ENCODE measurements around the gene GALR1. TPM values are rescaled to one million over a fixed set of nuclear protein-coding genes. Genes with fewer than 3 reads are reported as not detected.
"Not testable (repeated sequence)": the region's sequence is repeated elsewhere in the genome, so short reads cannot be mapped to it uniquely, and the experiment has no call there.

The GALR1 gene
- total RNA-seq, 1 donor from 2014 or later = under 0.01 TPM

DNA sequence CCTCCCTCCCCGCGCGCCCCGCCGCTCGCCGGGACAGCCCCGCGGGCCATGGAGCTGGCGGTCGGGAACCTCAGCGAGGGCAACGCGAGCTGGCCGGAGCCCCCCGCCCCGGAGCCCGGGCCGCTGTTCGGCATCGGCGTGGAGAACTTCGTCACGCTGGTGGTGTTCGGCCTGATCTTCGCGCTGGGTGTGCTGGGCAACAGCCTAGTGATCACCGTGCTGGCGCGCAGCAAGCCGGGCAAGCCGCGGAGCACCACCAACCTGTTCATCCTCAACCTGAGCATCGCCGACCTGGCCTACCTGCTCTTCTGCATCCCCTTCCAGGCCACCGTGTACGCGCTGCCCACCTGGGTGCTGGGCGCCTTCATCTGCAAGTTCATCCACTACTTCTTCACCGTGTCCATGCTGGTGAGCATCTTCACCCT, 865 bp downstream of the GALR1 start:
- FAIRE-seq (no peak), DNase-seq (ENCODE audit: low spot score in 2 of 2) (peak in 1 of 2 donors; percentile 31)

DNA sequence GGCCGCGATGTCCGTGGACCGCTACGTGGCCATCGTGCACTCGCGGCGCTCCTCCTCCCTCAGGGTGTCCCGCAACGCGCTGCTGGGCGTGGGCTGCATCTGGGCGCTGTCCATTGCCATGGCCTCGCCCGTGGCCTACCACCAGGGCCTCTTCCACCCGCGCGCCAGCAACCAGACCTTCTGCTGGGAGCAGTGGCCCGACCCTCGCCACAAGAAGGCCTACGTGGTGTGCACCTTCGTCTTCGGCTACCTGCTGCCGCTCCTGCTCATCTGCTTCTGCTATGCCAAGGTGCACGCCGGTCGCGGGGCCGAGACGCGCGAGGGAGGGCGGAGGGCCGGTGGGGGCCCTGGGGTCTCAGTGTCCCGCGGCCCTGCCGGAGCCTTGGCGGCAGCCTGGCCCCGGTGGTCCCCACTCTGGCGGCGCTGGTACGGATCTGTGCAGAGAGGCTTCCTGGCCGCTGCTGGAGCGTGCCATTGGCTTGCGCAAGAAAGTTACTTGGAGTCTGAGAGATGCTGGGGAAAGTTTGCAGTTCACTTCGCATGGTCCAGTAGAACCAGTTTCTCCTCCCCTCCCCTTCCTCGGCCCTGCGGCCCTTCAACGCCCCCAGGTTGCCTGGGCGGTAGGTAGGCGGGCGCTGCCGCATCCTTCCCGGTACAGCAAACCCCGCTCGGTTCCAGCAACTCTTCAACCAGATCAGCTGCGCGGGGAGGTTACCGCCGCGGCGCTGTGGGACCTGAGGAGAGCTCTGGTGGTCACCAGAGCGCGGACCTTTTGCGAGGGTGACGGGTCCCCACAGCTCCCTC, 1.5 kb downstream of the GALR1 start:
- FAIRE-seq (no peak), DNase-seq (ENCODE audit: low spot score in 2 of 2) (no peak)

GRCh38 chr18:77251730-77252050, 2.0 kb downstream of the GALR1 start:
- DNase-seq (ENCODE audit: low spot score in 2 of 2) (no peak), FAIRE-seq (no peak)

DNA sequence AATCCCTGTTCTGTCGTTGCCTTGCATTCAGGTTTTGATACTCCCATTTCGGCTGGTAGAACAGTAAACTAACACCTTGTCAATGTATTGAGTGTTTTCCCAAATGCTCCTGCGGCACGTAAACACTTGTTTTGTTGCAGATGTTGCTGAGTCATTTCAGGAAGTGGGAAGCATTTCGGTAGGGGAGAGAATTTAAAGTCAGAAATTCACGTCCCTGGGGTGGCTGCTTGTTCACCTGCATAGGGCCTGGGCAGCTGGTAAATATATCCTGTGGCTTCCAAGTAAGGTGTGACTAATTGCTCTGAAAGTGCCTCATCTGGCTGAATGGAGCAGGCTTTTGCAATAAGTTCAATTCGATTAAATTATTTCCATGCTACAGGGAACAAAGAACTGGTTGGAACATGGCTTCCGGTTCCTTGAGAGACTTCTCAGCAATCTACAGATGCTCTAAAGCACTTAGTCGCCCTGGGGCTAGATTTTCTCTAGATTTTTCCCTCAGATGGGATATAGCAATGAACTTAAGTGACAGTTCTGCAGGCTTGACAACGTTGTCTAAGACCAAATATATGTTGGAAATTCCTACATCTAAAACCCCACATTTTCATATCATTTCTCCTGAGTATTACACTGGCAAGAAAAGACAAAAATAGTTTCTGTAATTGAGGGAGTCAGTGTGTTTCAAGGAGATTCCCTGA, 5.2 kb downstream of the GALR1 start:
- no peak for FAIRE-seq

DNA sequence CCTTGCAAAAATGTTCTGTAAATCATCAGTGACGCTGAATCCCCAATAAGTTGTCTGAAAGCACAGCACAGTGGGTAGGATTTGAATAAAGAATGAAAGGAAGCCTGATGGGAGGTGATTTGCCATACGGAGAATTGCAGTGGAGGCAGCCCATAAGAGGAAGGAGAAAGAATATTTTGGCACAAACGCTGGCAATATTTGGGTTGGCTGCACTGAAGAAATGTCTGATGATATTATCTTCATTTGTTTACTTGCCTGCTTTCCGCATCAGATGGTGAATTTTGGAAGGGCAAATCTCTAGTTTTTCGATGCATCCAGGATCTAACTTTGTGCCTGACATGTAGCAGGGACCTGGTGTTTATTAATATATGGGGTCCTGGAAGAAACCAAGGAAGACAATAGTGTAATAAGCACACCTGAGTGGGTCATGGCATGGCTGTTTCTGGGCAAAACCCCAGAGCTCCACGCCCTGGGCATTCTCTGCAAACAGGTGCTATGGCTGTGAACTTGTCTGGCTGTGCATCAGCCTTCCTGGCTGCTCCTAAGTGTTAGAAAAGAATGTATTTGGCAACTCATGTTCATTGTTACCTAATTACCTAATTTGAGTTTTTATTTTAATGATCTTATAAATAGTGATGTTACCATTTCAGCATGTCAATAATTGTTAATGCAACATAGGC, 5.9 kb downstream of the GALR1 start:
- DNase-seq (ENCODE audit: low spot score in 2 of 2) (no peak), FAIRE-seq (no peak)

More for the DNA sequence above, 5.2 kb downstream of the GALR1 start:
- DNase-seq (ENCODE audit: low spot score in 2 of 2) = no peak

GRCh38 chr18:77262643-77263465, 13.2 kb downstream of the GALR1 start:
- DNase-seq (ENCODE audit: low spot score in 2 of 2) (no peak), FAIRE-seq (no peak)

DNA sequence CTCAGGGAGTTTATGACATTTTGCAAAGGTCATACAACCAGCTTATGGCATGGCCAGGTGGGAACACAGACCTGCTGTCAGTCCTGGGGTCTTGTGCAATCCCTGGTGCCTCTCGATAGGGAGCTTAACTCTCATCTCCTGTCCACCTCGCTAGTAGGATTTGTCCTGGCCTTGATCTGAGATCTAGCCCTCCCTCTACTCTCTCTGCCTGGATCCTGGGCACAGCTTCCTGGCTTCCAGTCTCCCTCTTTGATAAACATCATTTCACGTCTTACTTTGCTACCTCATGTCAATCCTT, 13.8 kb downstream of the GALR1 start:
- no peak for DNase-seq (ENCODE audit: low spot score in 2 of 2)
- FAIRE-seq = no peak

DNA sequence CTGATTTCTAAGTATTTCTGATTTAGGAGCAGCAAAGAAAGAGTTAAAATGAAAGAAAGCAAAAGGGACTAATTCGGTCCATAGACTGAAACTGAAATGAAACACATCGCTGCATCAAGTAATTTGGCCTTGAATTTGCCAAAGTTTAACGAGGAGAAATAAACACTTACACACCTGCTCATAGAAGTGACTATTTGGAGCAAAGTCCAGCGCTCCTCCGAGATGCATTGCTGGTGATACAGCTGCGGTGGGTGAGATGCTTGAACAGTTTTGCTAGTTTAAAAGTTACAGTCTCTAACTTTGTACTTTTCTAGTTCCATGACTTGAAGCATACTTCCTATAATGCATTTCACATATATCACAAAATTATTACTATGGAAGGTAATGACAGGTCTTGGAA, 18.3 kb downstream of the GALR1 start:
- no peak for DNase-seq (ENCODE audit: low spot score in 2 of 2)
- no peak for FAIRE-seq

GRCh38 chr18:77268456-77268855, 18.8 kb downstream of the GALR1 start:
- DNase-seq (ENCODE audit: low spot score in 2 of 2) = no peak
- no peak for FAIRE-seq

- no peak for FAIRE-seq
- DNase-seq (ENCODE audit: low spot score in 2 of 2) = no peak
These were observed 22.2 kb downstream of the GALR1 start for GRCh38 chr18:77271576-77272481.

DNA sequence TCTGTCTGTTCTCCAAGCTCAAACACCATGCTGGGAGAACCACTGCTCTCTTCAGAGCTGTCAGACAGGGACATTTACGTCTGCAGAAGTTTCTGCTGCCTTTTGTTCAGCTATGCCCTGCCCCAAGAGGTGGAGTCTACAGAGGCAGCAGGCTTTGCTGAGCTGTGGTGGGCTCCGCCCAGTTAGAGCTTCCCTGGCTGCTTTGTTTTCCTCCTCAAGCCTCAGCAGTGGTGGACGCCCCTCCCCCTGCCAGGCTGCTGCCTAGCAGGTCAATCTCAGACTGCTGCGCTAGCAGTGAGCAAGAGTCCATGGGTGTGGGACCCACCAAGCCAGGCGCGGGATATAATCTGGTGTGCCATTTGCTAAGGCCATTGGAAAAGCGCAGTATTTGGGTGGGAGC, 41.2 kb downstream of the GALR1 start:
- DNase-seq (ENCODE audit: low spot score in 2 of 2); FAIRE-seq: not testable (repeated sequence)

- no peak for DNase-seq (ENCODE audit: low spot score in 2 of 2)
- FAIRE-seq = no peak
These were observed 48.5 kb downstream of the GALR1 start for GRCh38 chr18:77298172-77298571.

DNA sequence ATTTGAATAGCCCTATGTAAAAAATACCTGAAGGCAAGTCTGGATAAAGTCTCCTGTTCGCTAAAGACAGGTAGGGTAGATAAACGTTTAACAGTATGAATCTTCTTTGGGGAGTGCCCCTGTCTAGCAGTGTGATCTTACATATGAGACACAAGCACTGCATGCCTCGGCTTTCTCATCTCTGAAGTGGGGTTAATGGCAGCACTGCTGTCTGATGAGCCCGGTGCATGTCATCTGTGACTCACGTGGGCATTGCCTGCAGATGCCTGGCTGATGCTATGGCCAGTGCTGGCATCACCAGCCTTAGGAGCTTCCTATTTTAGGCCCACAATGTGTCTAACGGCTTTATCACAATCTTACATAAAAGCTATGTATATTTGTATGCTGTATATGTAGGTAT, 50.1 kb downstream of the GALR1 start:
- no peak for DNase-seq (ENCODE audit: low spot score in 2 of 2)
- FAIRE-seq = no peak

GRCh38 chr18:77300579-77300978, 50.9 kb downstream of the GALR1 start:
- no peak for FAIRE-seq

DNA sequence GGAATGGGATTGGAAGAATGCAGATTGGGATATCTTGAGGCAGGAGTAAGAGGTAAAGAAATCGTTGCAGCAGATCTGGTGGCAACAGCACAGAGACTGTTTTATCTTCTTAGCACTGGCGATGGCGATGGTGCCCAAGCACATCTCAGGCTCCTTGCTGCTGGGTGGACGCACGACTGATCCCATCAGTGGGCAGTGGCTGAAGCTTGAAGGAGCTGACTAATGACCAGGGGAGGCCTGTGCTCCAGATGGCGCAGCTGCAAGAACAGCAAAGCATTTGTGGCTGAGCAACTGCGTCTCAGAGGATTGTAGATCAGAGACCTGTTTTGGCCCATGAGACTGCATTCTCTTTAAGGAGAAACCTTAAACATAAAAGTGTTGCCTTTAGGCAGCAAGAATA, 54.6 kb downstream of the GALR1 start:
- DNase-seq (ENCODE audit: low spot score in 2 of 2) = no peak
- no peak for FAIRE-seq

More at GRCh38 chr18:77300579-77300978, 50.9 kb downstream of the GALR1 start:
- no peak for DNase-seq (ENCODE audit: low spot score in 2 of 2)

DNA sequence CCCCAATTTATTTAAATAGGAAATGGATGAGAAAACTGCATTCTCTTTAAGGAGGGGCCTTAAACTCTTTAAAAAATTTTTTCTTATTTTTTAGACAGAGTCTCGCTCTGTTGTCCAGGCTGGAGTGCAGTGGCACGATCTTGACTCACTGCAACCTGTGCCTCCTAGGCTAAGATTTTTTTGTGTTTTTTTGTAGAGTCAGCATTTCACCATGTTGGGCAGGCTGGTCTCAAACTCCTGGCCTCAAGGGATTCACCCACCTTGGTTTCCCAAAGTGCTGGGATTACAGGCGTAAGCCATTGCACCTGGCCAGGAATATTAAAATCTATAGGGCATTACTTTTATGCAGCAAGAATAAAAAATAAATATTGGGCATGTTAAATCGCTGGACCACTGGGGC, 56.0 kb downstream of the GALR1 start:
- DNase-seq (ENCODE audit: low spot score in 2 of 2) (no peak), FAIRE-seq (no peak)

DNA sequence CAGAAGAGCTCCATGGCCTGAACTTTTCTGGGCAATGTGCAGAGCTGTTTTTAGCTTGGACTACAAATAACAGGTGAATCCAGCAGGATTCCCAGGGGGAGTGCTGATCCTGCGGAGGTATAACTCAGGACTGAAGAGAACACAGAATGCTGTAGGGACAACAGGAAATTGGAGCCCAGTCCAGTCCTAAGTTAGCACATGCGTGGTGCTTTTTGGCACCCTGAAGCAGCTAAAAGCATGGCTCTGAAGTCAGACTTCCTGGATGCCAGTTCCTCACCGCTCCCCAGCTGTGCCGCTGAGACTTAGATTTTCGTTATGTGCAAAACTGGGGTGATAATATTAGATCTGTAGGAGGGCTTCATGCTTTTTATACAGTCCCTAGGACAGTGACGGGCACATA, 58.6 kb downstream of the GALR1 start:
- FAIRE-seq (no peak), DNase-seq (ENCODE audit: low spot score in 2 of 2) (no peak)

DNA sequence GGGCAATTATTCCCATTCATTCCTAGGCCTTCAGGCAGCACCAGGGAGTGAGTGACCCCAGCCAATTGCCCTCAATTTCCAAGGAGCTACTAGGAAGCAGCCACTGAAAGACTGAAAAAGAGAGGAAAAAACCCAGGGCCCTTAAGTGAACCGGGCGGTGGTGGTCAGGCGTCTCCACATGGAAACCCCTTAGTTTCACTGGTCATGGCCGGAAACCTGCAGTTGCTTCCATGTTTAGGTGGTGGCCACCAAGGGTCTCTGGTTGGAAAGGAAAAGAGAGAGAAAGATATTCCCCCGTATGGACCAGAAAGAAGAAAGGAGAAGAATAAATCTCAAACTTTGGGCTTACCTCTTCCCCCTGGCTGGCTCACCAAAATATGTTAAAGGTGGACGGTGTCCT, 64.9 kb downstream of the GALR1 start:
- no peak for DNase-seq (ENCODE audit: low spot score in 2 of 2)
- no peak for FAIRE-seq

- FAIRE-seq (no peak), DNase-seq (ENCODE audit: low spot score in 2 of 2) (no peak)
These were observed 65.3 kb downstream of the GALR1 start for GRCh38 chr18:77314952-77315351.

DNA sequence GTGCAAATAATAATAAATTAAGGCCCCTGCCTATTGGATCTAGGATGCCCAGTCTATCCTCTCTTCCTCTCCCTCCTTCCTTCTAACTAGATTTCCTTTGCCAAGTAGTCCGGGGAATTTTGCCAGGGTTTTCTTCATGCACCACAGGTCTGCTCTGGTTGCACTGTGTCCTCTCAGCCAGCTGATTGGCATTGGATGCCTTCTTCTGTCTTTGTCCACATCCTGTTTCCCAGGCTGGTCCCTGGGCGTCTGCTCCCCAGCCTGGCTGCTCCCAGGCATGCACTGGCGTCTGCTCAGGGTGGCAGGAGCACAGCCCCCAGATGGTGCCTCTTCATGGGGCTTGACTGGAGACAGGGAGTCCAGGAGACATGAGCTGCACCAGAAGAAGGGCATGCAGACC, 66.4 kb downstream of the GALR1 start:
- FAIRE-seq = no peak
- no peak for DNase-seq (ENCODE audit: low spot score in 2 of 2)
